ENCODE measurements around the gene GPS1.
"Not testable (repeated sequence)": the region's sequence is repeated elsewhere in the genome, so short reads cannot be mapped to it uniquely, and the experiment has no call there.

GPS1 gene

DNA sequence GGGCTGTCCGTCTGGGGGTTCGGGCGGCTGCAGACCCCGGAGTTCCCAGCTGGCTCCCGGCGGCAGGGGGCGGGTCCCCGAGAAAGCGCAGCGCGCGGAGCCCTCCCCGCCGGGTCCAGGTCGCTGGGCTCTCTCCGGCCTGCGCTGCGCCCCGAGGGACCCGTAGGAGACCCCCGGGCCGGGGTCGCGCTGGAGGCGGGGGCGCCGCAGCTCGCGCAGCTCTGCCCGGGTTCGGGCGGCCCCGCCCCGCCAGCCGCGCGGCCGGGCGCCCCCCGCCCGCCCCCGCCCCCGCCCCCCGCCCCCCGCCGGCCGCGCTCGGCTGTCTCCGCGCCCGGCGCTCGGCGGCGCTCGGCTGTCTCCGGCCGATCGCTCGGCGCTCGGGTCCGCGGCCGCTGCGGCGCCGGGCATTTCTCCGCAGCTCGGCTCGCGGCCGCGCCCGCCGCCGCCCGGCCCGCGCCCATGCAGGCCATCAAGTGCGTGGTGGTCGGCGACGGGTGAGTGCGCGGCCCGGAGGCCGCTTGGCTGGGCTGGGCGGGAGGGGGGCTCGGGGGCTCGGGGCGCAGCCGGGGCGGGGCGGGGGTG, 20.3 kb upstream of the GPS1 start, which contains the start of gene RAC3:
TSS of gene RAC3 (plus strand) at position 376 of the 582 bp plus-strand sequence. CDS start at position 460, 84 bp downstream.
- H3K36me3 Mint-ChIP-seq: peaks cover 24% of the 10 kb centered on the region
- DNase-seq (ENCODE audit: low spot score in 2 of 2) (no peak), ATAC-seq (peak; percentile 33)
- H3K4me3 Mint-ChIP-seq: peak within 1 kb of the TSS; percentile 78
- peaks cover 20% of the 10 kb centered on the region for H3K4me1 Mint-ChIP-seq
- H3K9me3 Mint-ChIP-seq: no peaks in the 10 kb centered on the region
- H3K27ac Mint-ChIP-seq: no peak within 1 kb of the TSS

GRCh38 chr17:82031885-82032627, 19.6 kb upstream of the GPS1 start:
- ATAC-seq (peak; percentile 48), DNase-seq (ENCODE audit: low spot score in 2 of 2) (no peak)
- Mint-ChIP-seq H3K36me3 (peaks cover 24% of the 10 kb centered on the region), H3K27ac (no peak overlapping the region), H3K4me3 (peak overlapping the region; percentile 41), H3K9me3 (no peaks in the 10 kb centered on the region), H3K4me1 (peaks cover 19% of the 10 kb centered on the region)

DNA sequence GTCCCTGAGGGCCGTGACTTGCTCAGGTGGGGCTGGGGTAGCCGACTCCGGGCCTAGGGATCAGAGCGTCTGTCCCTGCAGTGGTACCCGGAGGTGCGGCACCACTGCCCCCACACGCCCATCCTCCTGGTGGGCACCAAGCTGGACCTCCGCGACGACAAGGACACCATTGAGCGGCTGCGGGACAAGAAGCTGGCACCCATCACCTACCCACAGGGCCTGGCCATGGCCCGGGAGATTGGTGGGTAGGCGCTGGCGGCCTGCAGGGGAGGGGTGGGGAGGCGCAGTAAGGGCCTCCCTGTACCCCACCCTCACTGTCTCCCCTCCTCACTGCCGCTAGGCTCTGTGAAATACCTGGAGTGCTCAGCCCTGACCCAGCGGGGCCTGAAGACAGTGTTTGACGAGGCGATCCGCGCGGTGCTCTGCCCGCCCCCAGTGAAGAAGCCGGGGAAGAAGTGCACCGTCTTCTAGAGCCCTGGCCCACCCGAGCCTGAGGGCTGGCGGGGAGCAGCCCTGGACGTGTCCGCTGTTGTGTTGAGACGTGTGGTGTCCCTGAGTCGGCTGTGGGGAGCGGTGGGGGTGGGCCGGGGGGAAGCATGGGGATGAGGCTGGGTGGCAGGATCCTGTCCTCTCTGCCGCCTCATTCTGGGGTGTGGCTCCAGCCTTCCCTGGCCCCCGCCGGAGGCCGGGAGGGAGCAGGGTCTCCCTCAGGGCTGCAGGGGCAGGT, 18.2 kb upstream of the GPS1 start:
- H3K36me3 Mint-ChIP-seq: peaks cover 17% of the 10 kb centered on the region
- H3K27ac Mint-ChIP-seq: no peak overlapping the region
- ATAC-seq (no peak), DNase-seq (ENCODE audit: low spot score in 2 of 2) (no peak)
- no peak overlapping the region for H3K4me3 Mint-ChIP-seq
- no peaks in the 10 kb centered on the region for H3K9me3 Mint-ChIP-seq
- H3K4me1 Mint-ChIP-seq: peaks cover 20% of the 10 kb centered on the region

DNA sequence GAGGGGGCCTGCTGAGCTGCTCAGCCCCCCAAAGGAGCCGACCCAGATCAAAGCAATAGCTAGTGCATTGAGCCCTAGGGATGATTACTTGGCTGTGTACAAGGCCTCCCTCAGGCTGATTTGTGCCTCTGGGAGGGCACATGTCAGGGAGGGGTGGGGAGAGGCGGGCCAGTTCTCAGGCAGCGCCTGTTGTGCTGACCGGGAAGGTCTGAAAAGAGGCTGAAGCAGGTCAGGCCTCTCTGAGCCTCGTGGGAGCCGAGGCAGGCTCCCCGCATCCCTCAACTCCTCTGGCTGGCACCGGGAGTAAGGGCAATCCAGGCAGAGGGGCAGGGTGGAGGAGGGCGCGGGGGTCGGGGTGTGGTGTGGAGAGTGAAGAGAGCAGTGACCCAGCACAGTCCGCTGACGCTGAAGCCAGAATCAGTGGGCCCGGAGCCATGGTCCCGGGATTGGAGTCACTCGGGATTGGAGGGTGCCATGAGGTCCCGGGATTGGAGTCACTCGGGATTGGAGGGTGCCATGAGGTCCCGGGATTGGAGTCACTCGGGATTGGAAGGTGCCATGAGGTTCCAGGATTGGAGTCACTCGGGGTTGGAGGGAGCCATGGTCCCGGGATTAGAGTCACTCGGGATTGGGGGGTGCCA, 17.2 kb upstream of the GPS1 start:
- H3K9me3 Mint-ChIP-seq: no peaks in the 10 kb centered on the region
- DNase-seq (ENCODE audit: low spot score in 2 of 2) (no peak), ATAC-seq (no peak)
- H3K4me1 Mint-ChIP-seq: peaks cover 26% of the 10 kb centered on the region
- H3K27ac Mint-ChIP-seq: no peak overlapping the region
- peaks cover 13% of the 10 kb centered on the region for H3K36me3 Mint-ChIP-seq
- H3K4me3 Mint-ChIP-seq: no peak overlapping the region

DNA sequence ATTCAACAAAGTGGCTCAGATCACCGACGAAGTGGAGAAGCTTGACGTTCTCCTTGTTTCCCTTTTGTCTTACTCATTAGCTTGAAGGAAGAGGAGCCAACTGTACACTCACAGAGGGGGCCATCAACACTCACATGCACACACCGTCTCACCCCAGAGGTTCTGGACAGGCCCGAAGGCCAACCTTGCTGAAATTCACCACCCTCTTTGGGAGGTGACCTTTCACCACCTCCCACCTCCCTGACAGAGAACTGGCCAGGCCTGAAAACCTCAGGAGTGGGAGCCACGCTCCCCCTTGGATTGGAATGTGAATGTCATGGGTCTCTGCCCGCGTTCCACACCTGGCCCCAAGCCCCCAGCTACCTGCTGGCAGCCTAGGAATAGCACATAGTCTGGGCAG, 16.2 kb upstream of the GPS1 start:
- peak overlapping the region; percentile 84 for H3K4me3 Mint-ChIP-seq
- peaks cover 7% of the 10 kb centered on the region for H3K36me3 Mint-ChIP-seq
- no peak overlapping the region for H3K27ac Mint-ChIP-seq
- H3K9me3 Mint-ChIP-seq: no peaks in the 10 kb centered on the region
- peaks cover 19% of the 10 kb centered on the region for H3K4me1 Mint-ChIP-seq
- DNase-seq (ENCODE audit: low spot score in 2 of 2) (no peak), ATAC-seq (no peak)

DNA sequence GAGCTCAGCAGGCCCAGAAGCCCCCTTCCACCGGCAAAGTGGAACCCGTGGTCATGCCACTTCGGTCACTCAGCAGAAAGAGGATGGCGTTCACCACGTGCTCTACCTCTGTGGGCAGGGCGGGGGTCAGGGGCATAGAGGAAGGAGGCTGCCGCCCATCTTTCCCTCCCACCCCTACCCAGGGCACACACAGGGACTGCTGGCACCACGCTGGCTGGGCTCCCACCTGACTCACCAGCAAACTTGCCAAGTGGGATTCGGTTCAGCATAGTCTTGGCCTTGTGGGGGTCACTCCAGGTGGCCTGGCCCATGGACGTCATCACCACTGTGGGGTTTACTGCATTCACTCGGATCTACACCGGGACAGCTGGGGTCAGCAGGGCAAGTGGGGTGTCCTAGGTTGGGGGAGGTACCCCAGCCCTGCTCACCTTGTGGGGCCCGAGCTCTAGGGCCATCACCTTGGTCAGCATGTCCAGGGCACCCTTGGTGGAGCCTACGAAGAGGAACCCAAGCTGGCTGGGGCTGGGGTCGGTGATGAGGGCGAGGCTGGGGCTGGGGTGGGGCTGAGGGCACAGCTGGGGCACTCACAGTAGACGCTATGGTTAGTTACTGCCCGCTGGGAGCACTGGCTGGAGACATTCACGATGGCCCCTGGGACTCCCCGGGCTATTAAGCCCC, 15.6 kb upstream of the GPS1 start:
- peak overlapping the region; percentile 84 for H3K4me3 Mint-ChIP-seq
- ATAC-seq (no peak), DNase-seq (ENCODE audit: low spot score in 2 of 2) (no peak)
- H3K27ac Mint-ChIP-seq: no peak overlapping the region
- no peaks in the 10 kb centered on the region for H3K9me3 Mint-ChIP-seq
- peaks cover 16% of the 10 kb centered on the region for H3K4me1 Mint-ChIP-seq
- peaks cover 7% of the 10 kb centered on the region for H3K36me3 Mint-ChIP-seq

DNA sequence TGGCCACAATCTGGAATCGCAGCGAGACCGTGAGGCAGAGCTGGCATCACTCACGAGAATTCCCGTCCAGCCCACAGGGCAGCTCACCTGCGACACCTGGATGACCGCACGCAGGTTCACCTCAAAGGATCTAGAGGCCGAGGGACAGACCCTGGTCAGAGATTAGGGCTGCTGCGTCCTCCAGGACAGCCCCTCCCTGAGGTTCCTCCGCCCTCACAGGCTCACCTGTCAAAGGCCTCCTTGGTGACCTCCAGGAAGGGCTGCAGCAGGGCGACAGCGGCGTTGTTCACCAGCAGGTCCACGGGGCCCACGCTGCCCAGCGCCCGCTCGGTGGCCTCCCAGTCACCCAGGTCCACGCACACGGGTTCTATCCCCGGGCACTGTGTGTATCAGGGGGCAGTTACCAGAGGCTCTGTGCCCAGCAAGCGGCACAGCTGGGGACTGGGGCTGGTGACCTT, 15.0 kb upstream of the GPS1 start:
- peak overlapping the region; percentile 84 for H3K4me3 Mint-ChIP-seq
- H3K4me1 Mint-ChIP-seq: peaks cover 16% of the 10 kb centered on the region
- H3K27ac Mint-ChIP-seq: no peak overlapping the region
- no peaks in the 10 kb centered on the region for H3K9me3 Mint-ChIP-seq
- ATAC-seq (no peak), DNase-seq (ENCODE audit: low spot score in 2 of 2) (no peak)
- H3K36me3 Mint-ChIP-seq: peaks cover 7% of the 10 kb centered on the region

DNA sequence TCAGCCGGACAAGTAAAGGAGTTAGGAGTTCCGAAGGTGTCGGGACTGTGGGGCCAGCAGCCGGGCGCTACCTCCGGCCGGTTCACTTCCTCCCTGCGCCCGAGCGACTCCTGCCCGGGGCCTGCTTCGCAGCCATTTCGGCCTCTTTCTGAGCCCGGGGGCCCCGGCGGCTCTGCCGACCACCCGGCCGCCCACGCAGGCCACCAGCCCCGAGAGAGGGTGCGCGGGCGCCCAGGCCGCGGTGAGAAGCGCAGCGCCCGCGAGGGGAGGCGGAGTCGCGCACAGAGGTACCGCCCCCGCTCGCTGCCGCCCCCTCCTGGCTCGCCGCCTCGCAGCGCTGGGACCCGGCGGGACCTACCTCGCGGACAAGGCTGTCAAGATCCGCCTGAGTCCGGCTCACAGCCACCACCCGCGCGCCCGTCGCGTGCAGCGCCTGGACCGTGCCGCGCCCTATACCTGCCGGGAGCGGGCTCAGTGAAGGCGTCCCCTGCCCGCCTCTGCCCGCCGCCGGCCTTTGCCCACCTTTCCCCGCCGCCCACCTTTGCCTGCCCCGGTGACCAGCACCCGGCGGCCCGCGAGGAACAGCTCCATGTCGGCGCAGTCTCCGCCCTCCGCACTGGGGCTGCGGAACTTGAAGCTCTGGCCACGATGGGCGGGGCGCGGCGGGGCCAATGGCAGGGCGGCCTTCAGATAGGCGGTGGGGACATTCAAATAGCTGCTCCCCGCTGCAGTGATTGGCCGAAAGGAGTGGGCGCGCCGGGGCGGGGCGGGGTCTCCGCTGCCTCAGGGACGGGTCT, 14.4 kb upstream of the GPS1 start, which contains the start of gene DCXR:
TSS of gene DCXR (minus strand) at position 606 of the 797 bp plus-strand sequence. CDS start at position 591, 15 bp downstream.
- Mint-ChIP-seq H3K9me3 (no peaks in the 10 kb centered on the region), H3K36me3 (peaks cover 7% of the 10 kb centered on the region), H3K4me1 (peaks cover 16% of the 10 kb centered on the region), H3K4me3 (peak within 1 kb of the TSS; percentile 84), H3K27ac (peak within 1 kb of the TSS; percentile 89)
- DNase-seq (ENCODE audit: low spot score in 2 of 2) (peak; percentile 95 to 98), ATAC-seq (peak; percentile 96)

GRCh38 chr17:82037889-82038195, 13.9 kb upstream of the GPS1 start:
- Mint-ChIP-seq H3K4me1 (peaks cover 16% of the 10 kb centered on the region), H3K27ac (peak overlapping the region; percentile 89), H3K4me3 (peak overlapping the region; percentile 84), H3K9me3 (no peaks in the 10 kb centered on the region), H3K36me3 (peaks cover 7% of the 10 kb centered on the region)
- no peak for DNase-seq (ENCODE audit: low spot score in 2 of 2)
- ATAC-seq: no peak

- Mint-ChIP-seq H3K4me1 (peaks cover 16% of the 10 kb centered on the region), H3K4me3 (peak overlapping the region; percentile 20)
- not testable (repeated sequence) for H3K36me3 Mint-ChIP-seq; H3K9me3 Mint-ChIP-seq; DNase-seq (ENCODE audit: low spot score in 2 of 2); H3K27ac Mint-ChIP-seq; ATAC-seq
Measured at GRCh38 chr17:82038796-82039409, 12.8 kb upstream of the GPS1 start.

DNA sequence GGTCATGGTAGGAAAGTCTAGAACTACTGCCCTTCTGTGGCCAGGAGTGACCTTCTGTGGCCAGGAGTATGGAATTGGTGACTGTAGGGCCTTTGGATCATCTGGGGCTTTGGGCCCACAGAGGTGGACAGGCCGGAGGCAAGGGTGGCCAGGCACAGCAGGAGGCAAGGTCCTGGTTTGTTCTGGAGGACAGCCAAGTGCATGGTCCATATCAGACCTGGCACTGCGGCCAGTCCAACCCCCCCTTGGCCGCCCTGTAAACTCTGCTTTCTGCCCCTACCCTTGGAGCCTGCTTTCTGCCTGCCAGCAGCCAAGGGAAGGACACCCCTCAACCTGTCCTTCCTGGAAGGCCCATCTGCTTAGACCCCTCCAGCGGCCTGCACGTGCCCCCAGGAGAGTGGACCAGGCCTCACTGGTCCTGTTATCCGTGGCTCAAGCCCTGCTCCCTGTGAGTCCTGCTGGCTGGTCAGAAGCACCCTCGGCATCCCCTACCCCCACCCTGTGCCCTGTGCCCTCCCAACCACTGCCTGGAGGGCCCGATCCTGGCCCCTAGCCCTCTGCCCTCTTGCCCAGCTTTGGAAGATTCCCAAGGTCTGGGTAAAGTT, 11.9 kb upstream of the GPS1 start:
- Mint-ChIP-seq H3K36me3 (peaks cover 6% of the 10 kb centered on the region), H3K4me1 (peaks cover 16% of the 10 kb centered on the region), H3K4me3 (peak overlapping the region; percentile 20), H3K27ac (no peak overlapping the region), H3K9me3 (no peaks in the 10 kb centered on the region)
- ATAC-seq (no peak), DNase-seq (ENCODE audit: low spot score in 2 of 2) (no peak)

DNA sequence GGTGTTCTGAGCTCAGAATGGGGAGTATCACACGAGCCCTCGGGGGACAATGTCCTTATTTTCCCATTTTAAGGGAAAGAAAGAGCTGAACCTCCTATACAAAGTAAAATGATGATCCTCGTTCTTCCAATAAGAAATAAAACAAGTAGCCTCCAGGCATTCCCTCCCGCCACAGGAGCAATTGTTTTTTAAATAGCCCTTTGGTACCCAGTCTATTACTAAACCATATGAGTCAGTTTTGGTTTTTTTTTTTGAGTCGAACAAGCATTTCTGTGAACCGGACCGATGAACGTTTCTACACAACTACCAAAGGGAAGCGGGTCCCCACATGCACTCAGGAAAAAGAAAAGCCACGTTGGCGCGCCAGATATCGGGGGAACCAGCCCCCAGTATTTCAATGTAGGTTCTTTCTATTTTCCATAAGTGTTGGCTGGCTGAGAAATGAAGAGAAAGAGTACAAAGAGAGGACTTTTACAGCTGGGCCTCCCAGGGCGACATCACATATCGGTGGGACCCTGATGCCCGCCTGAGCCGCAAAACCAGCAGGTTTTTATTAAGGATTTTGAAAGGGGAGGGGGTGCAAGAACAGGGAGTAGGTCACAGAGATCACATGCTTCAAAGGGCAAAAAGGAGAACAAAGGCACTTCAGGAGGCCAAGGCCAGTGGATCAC, 10.4 kb upstream of the GPS1 start:
- no peak for ATAC-seq
- H3K9me3 Mint-ChIP-seq: no peaks in the 10 kb centered on the region
- peaks cover 16% of the 10 kb centered on the region for H3K4me1 Mint-ChIP-seq
- no peak overlapping the region for H3K27ac Mint-ChIP-seq
- H3K4me3 Mint-ChIP-seq: no peak overlapping the region
- no peaks in the 10 kb centered on the region for H3K36me3 Mint-ChIP-seq
- no peak for DNase-seq (ENCODE audit: low spot score in 2 of 2)

DNA sequence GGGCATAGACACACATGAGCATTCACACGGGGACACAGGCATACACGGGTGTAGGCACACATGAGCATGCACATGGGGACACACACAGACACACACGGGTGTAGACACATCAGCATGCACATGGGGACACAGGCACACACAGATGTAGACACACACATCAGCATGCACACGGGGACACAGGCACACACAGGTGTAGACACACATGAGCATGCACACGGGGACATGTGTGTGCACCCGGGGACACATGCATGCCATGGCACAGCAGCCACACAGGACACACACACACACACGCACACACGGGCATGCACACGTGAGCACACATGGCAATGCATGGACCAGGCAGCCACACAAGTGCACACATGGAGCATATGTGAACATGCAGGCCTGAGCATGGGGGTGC, 9.0 kb upstream of the GPS1 start:
- no peak overlapping the region for H3K4me3 Mint-ChIP-seq
- peaks cover 4% of the 10 kb centered on the region for H3K36me3 Mint-ChIP-seq
- H3K9me3 Mint-ChIP-seq: no peaks in the 10 kb centered on the region
- H3K27ac Mint-ChIP-seq: no peak overlapping the region
- DNase-seq (ENCODE audit: low spot score in 2 of 2) (no peak), ATAC-seq (peak; percentile 46)
- peaks cover 20% of the 10 kb centered on the region for H3K4me1 Mint-ChIP-seq
